GM23338 (cell line): ENCODE data around the gene ROBO3. TPM values are rescaled to one million over a fixed set of nuclear protein-coding genes. Genes with fewer than 3 reads are reported as not detected.
A peak's percentile ranks its signal among the peaks of the same experiment; 100 is the strongest.

Experiments used
- ATAC-seq: fragments of 200-7000 bp; cut with Tn5 transposase; 3 replicates; pipeline ENCODE4 v1.9.1; 2020
- DNase-seq: peaks from one replicate; pipeline ENCODE4 v3.0.0-alpha.2; 2015; ENCODE audit warnings: low spot score
- H2AFZ ChIP-seq: fragments of 200-600 bp; sonication (generic); 2 replicates; pipeline ENCODE4 v1.8.0; 2016; ENCODE audit warnings: antibody characterized with exemption, mild to moderate bottlenecking, moderate library complexity
- H3F3A ChIP-seq: fragments of 200-600 bp; sonication (generic); replicated peaks from 2 replicates; pipeline ENCODE4 v1.8.0; 2017; ENCODE audit warnings: antibody characterized with exemption, mixed run types, low read depth
- H3K27ac ChIP-seq: fragments of 200-600 bp; sonication (generic); 2 replicates; pipeline ENCODE4 v1.6.1; 2016; ENCODE audit warnings: low read depth
- H3K27me3 ChIP-seq: fragments of 200-600 bp; sonication (generic); 2 replicates; pipeline ENCODE4 v1.8.0; 2016; ENCODE audit warnings: mild to moderate bottlenecking, mixed run types, moderate library complexity; ENCODE audit not compliant: insufficient read depth
- H3K36me3 ChIP-seq: fragments of 200-600 bp; sonication (generic); 2 replicates; pipeline ENCODE4 v1.8.0; 2016; ENCODE audit warnings: mild to moderate bottlenecking; ENCODE audit not compliant: insufficient read depth
- H3K4me1 ChIP-seq: fragments of 200-600 bp; sonication (generic); 2 replicates; pipeline ENCODE4 v1.8.0; 2016; ENCODE audit warnings: mild to moderate bottlenecking, moderate library complexity; ENCODE audit not compliant: insufficient read depth
- H3K4me2 ChIP-seq: fragments of 200-600 bp; sonication (generic); 2 replicates; pipeline ENCODE4 v1.7.1; 2017; ENCODE audit warnings: mixed run types
- H3K4me3 ChIP-seq: fragments of 200-600 bp; sonication (generic); 2 replicates; pipeline ENCODE4 v1.6.1; 2016; ENCODE audit warnings: mixed run types
- H3K79me2 ChIP-seq: fragments of 200-600 bp; sonication (generic); replicated peaks from 2 replicates; pipeline ENCODE4 v1.8.0; 2017; ENCODE audit warnings: mild to moderate bottlenecking; ENCODE audit not compliant: insufficient read depth
- H3K9me2 ChIP-seq: fragments of 200-600 bp; sonication (generic); 2 replicates; pipeline ENCODE4 v1.8.0; 2017; ENCODE audit not compliant: insufficient read depth
- H4K20me1 ChIP-seq: fragments of 200-600 bp; sonication (generic); replicated peaks from 2 replicates; pipeline ENCODE4 v1.8.0; 2017; ENCODE audit warnings: mild to moderate bottlenecking; ENCODE audit not compliant: insufficient read depth
- H3K27ac Mint-ChIP-seq: 2 replicates; pipeline ENCODE4 v1.8.0; 2020; ENCODE audit warnings: inconsistent platforms, mild to moderate bottlenecking, moderate library complexity, mixed read lengths
- H3K27me3 Mint-ChIP-seq: 3 replicates; pipeline ENCODE4 v1.8.0; 2022; ENCODE audit warnings: low read depth, mild to moderate bottlenecking, moderate library complexity, mixed read lengths, inconsistent platforms; ENCODE audit not compliant: insufficient read depth, poor library complexity
- H3K36me3 Mint-ChIP-seq: 3 replicates; pipeline ENCODE4 v1.8.0; 2021; ENCODE audit warnings: low read depth, mild to moderate bottlenecking, inconsistent platforms, moderate library complexity, mixed read lengths
- H3K4me1 Mint-ChIP-seq: 3 replicates; pipeline ENCODE4 v1.8.0; 2020; ENCODE audit warnings: mild to moderate bottlenecking, inconsistent platforms, mixed read lengths
- H3K4me3 Mint-ChIP-seq: 3 replicates; pipeline ENCODE4 v1.8.0; 2021; ENCODE audit warnings: moderate library complexity, mild to moderate bottlenecking, inconsistent platforms, mixed read lengths
- H3K9me3 Mint-ChIP-seq: 3 replicates; pipeline ENCODE4 v1.8.0; 2020; ENCODE audit warnings: moderate library complexity, mild to moderate bottlenecking, inconsistent platforms, mixed read lengths
- CREB1 ChIP-seq: fragments of 250-450 bp; sonication (Bioruptor Pico); IDR thresholded peaks from 2 replicates; pipeline ENCODE4 v1.5.0; 2020; ENCODE audit warnings: low read depth, mild to moderate bottlenecking, moderate library complexity
- ETS1 ChIP-seq: IDR thresholded peaks from 2 replicates; pipeline ENCODE4 v1.6.1; 2016; ENCODE audit warnings: antibody characterized with exemption
- JUNB ChIP-seq: IDR thresholded peaks from one replicate; pipeline ENCODE4 v1.6.1; 2016; ENCODE audit warnings: antibody characterized with exemption; ENCODE audit not compliant: unreplicated experiment
- NANOG ChIP-seq: IDR thresholded peaks from 2 replicates; pipeline ENCODE4 v1.6.1; 2016; ENCODE audit warnings: antibody characterized with exemption, borderline replicate concordance
- POLR2AphosphoS5 ChIP-seq: IDR thresholded peaks from 2 replicates; pipeline ENCODE4 v1.6.1; 2016; ENCODE audit warnings: antibody characterized with exemption, low read depth
- REST ChIP-seq: IDR thresholded peaks from one replicate; pipeline ENCODE4 v1.6.1; 2018; ENCODE audit warnings: antibody characterized with exemption; ENCODE audit not compliant: unreplicated experiment
- ZNF114 ChIP-seq: fragments of 250-450 bp; sonication (Bioruptor Pico); IDR thresholded peaks from 2 replicates; pipeline ENCODE4 v1.5.0; 2020; ENCODE audit warnings: mild to moderate bottlenecking, moderate library complexity
- ZNF331 ChIP-seq: fragments of 250-450 bp; sonication (Bioruptor Pico); IDR thresholded peaks from 2 replicates; pipeline ENCODE4 v1.5.0; 2020; ENCODE audit warnings: low read depth, mild to moderate bottlenecking, moderate library complexity
- ZNF462 ChIP-seq: fragments of 250-450 bp; sonication (Bioruptor Pico); IDR thresholded peaks from 2 replicates; pipeline ENCODE4 v1.5.0; 2020; ENCODE audit warnings: mild to moderate bottlenecking, moderate library complexity
- polyA plus RNA-seq: library from polyadenylated mRNA; unstranded; fragments of >200 nt; fragmentation: Nextera tagmentation; extraction: Ambion mirVana; gene quantifications from 2 replicates; pipeline ENCODE4 v1.2.1, GENCODE V29; 2016
- total RNA-seq: library from RNA; depleted of rRNA; stranded (reverse); fragments of >200 nt; shearing (Covaris generic); gene quantifications from 2 replicates; pipeline ENCODE4 v1.2.3, GENCODE V29; 2014

The ROBO3 gene
- total and polyA plus RNA-seq, 2 experiments from 2014 or later = 17.0 to 21.4 TPM

- no peaks in the 10 kb centered on the region; the same call in 1 of the 3 replicates for H3K36me3 Mint-ChIP-seq
- no peaks in the 10 kb centered on the region for H3K79me2 ChIP-seq
- H3K27me3 Mint-ChIP-seq = peaks cover 45% of the 10 kb centered on the region
- no peak within 1 kb of the TSS for H3K4me3 ChIP-seq
- H3K9me3 Mint-ChIP-seq = peaks cover 23% of the 10 kb centered on the region
- H3K36me3 ChIP-seq = no peaks in the 10 kb centered on the region
- ATAC-seq (no peak), DNase-seq (no peak)
- H3F3A ChIP-seq = 0 out of 2 replicates have a peak, but pooled peaks cover 3% of the 10 kb centered on the region
- TF ChIP-seq ZNF114 (CRISPR knock-in tag) = no peak
- no peak for TF ChIP-seq REST
- TF ChIP-seq CREB1 = no peak
- TF ChIP-seq NANOG = no peak
- no peak for TF ChIP-seq ZNF331 (CRISPR knock-in tag)
- no peak for TF ChIP-seq ETS1
- no peak for TF ChIP-seq POLR2AphosphoS5
- no peak for TF ChIP-seq JUNB
- no peak for TF ChIP-seq ZNF462
- H3K4me2 ChIP-seq = no peak within 1 kb of the TSS
- H3K4me1 ChIP-seq = no peaks in the 10 kb centered on the region
- no peaks in the 10 kb centered on the region for H4K20me1 ChIP-seq
- no peak within 1 kb of the TSS for H2AFZ ChIP-seq
- peaks cover 10% of the 10 kb centered on the region; the same call in 1 of the 2 replicates for H3K9me2 ChIP-seq
- peaks cover 3% of the 10 kb centered on the region; the same call in 1 of the 3 replicates for H3K4me1 Mint-ChIP-seq
- H3K27me3 ChIP-seq = peaks cover 66% of the 10 kb centered on the region
- H3K27ac ChIP-seq = no peak within 1 kb of the TSS
- no peak within 1 kb of the TSS for H3K27ac Mint-ChIP-seq
- H3K4me3 Mint-ChIP-seq = 0 out of 3 replicates have a peak within 1 kb of the TSS, but pooled peaks have one; percentile 25
Observed at GRCh38 chr11:124918950-124919349, 53.7 kb downstream of the ROBO3 start, which contains the start of gene HEPN1. HEPN1 (plus strand) TSS chr11:124919250.
